ENCODE results near the gene ZNF684.
"Not testable (repeated sequence)": the region's sequence is repeated elsewhere in the genome, so short reads cannot be mapped to it uniquely, and the experiment has no call there.

The ZNF684 gene

DNA sequence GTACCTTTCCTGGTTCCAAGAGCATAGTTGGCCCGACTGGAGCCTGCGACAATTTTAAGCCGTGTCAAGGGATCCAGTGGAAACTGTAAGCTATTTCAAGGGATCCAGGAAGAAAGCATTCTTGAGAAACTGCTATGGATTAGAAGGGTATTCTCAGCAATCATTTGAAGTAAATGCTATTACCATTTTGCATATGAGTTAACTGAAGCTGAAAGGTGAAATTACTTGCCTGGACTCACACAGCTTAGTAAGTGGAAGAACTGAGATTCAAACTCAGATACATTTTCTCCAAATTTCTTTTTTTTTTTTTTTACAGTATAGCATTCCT is 589 bp downstream of the ZNF684 start:
- peak overlapping the region; percentile 78 for H3K27ac ChIP-seq
- TF ChIP-seq ZFX (IDR thresholded peaks at IDR 0.05; ENCODE audit: borderline replicate concordance) = no peak
- TF ChIP-seq, protein P1, sequence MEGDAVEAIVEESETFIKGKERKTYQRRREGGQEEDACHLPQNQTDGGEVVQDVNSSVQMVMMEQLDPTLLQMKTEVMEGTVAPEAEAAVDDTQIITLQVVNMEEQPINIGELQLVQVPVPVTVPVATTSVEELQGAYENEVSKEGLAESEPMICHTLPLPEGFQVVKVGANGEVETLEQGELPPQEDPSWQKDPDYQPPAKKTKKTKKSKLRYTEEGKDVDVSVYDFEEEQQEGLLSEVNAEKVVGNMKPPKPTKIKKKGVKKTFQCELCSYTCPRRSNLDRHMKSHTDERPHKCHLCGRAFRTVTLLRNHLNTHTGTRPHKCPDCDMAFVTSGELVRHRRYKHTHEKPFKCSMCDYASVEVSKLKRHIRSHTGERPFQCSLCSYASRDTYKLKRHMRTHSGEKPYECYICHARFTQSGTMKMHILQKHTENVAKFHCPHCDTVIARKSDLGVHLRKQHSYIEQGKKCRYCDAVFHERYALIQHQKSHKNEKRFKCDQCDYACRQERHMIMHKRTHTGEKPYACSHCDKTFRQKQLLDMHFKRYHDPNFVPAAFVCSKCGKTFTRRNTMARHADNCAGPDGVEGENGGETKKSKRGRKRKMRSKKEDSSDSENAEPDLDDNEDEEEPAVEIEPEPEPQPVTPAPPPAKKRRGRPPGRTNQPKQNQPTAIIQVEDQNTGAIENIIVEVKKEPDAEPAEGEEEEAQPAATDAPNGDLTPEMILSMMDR (IDR thresholded peaks at IDR 0.05) = no peak

DNA sequence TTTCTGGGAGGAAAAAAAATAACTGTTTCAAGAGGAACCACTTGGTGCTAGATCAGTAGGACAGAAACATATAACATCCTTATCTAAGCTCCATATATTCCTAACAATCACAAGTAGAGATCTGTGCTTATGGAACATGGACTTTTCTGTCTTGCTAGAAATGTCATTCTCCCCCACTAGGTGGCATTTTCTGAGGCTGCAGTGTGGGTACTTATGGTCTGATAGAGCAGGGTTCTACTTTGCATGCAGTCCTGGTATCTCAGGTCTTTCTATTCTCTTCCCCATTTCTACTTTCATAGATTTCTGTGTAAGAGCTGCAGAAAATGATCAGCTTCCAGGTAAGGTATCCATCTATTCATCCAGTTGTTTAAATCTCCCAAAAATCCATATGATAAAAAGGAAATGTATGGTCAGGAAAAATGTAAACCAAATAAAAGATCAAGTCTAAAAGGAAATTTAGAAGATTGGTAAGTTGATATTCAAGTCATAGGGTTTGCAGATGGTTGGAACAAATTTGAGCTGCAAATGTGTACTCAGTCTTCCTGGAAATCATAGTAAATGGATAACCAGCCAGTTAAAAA is 1.5 kb downstream of the ZNF684 start:
- no peak overlapping the region for H3K27ac ChIP-seq
- no peak for TF ChIP-seq ZFX (IDR thresholded peaks at IDR 0.05; ENCODE audit: borderline replicate concordance)
- TF ChIP-seq, protein P1 (IDR thresholded peaks at IDR 0.05) = peak; percentile 75

DNA sequence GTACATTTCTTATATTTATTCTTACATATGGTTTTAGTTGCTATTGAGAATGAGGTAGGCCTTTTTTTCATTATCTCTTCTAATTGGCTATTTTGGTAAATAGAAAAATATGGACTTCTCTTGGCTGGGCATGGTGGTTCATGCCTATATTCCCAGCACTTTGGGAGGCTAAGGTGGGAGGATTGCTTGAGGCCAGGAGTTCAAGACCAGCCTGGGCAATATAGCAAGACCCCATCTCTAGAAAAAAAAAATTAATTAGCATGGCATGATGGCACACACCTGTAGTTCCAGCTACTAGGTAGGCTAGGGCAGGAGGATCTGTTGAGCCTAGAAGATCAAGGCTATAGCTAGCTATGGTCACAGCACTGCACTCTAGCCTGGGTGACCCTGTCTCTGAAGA is 3.2 kb downstream of the ZNF684 start:
- TF ChIP-seq, protein P1 (IDR thresholded peaks at IDR 0.05) = no peak
- TF ChIP-seq ZFX (IDR thresholded peaks at IDR 0.05; ENCODE audit: borderline replicate concordance) = no peak
- no peak overlapping the region for H3K27ac ChIP-seq

DNA sequence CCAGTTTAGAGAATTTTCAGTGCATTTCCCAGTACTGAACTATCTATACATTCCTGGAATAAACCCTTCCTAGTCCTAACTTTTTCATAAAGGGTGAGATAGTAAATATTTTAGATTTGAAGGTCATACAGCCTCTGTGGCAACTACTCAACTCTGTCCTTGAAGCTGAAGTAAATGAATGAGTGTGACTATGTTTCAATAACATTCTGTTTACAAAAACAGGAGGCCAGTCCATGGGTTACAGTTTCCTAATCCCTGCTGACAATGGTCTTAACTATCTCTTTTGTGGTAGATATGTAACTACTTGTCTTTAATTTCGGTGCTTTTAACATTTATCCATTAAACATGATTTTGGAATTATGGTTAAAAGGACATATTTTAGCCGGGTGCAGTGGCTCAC is 4.3 kb downstream of the ZNF684 start:
- H3K27ac ChIP-seq = no peak overlapping the region
- TF ChIP-seq, protein P1 (IDR thresholded peaks at IDR 0.05) = no peak
- no peak for TF ChIP-seq ZFX (IDR thresholded peaks at IDR 0.05; ENCODE audit: borderline replicate concordance)

DNA sequence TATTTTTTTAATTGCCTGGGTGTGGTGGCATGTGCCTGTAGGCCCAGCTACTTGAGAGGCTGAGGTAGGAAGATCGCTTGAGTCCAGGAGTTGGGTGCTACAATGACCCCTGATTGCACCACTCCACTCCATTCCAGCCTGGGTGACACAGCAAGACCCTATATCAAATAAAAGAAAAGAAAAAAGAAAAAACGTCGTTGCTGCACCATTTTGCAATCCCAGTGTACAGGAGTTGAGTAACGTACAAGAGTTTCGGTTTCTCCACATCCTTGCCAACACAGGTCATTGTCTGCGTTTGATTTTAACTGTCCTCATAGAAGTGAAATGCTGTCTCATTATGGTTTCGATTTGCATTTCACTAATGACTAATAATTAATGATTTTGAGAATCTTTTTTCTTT is 7.9 kb downstream of the ZNF684 start:
- H3K27ac ChIP-seq = no peak overlapping the region
- no peak for TF ChIP-seq ZFX (IDR thresholded peaks at IDR 0.05; ENCODE audit: borderline replicate concordance)
- TF ChIP-seq, protein P1 (IDR thresholded peaks at IDR 0.05) = no peak

DNA sequence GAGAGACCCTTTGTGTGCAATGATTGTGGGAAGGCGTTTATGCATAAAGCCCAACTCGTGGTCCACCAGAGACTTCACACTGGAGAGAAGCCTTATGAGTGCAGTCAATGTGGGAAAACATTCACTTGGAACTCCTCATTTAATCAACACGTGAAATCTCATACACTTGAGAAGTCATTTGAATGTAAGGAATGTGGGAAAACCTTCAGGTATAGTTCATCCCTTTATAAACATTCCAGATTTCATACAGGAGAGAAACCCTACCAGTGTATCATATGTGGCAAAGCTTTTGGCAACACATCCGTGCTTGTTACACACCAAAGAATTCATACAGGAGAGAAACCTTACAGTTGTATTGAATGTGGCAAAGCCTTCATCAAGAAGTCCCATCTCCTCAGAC is 15.5 kb downstream of the ZNF684 start:
- TF ChIP-seq, protein P1 (IDR thresholded peaks at IDR 0.05) = no peak
- TF ChIP-seq ZFX (IDR thresholded peaks at IDR 0.05; ENCODE audit: borderline replicate concordance) = no peak
- no peak overlapping the region for H3K27ac ChIP-seq

DNA sequence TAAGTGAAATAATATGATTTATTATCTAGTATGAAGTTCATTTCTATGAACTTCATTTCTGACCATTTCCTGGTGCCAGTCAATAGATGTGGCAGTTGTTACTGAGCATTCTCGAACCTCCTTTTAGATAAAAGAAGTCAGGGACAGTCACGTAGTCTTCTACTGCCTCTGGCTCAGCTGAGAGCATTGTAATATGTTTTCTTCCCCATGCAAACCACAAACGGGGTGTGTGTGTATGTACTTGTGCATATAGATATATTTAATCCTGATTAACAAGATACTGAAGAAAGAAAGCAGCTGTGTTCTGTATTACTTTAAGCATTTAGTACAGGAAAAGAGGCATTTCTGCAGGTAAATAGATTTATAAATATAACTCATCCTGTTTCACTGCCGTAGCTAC is 21.6 kb downstream of the ZNF684 start:
- H3K27ac ChIP-seq = no peak overlapping the region
- TF ChIP-seq ZFX (IDR thresholded peaks at IDR 0.05; ENCODE audit: borderline replicate concordance) = no peak
- TF ChIP-seq, protein P1 (IDR thresholded peaks at IDR 0.05) = no peak

DNA sequence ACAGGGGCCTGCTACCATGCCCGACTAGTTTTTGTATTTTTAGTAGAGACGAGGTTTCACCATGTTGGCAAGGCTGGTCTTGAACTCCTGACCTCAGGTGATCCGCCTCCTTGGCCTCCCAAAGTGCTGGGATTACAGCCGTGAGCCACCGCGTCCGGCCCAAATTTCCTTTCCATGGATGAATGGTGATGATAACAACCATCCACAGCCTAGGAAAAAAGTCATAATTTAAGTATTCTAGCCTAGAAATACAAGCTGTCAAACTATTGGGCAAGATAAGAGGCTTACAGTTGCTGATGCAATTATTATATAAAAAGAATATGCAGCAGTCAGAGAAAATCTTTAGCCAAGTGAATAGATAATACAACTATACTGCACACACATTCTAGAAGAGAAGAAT is 23.4 kb downstream of the ZNF684 start:
- not testable (repeated sequence) for H3K27ac ChIP-seq

All from 22Rv1 (cell line).